Smooth muscle cell (in vitro differentiated cells): Measurements from ENCODE around the gene KAZN. TPM values are rescaled to one million over a fixed set of nuclear protein-coding genes. Genes with fewer than 3 reads are reported as not detected.

Source experiments
- DNase-seq: peaks from one replicate; lab custom pipeline; 2025; ENCODE audit not compliant: unreplicated experiment; lab: John Stamatoyannopoulos, UW
- H2AFZ ChIP-seq: fragments of 200-600 bp; sonication (generic); 2 replicates; pipeline ENCODE4 v1.6.0; 2016; ENCODE audit warnings: antibody characterized with exemption, low read depth, mild to moderate bottlenecking
- H3F3A ChIP-seq: fragments of 200-600 bp; sonication (generic); 2 replicates; pipeline ENCODE4 v1.6.0; 2017; ENCODE audit warnings: antibody characterized with exemption, low read depth
- H3K27ac ChIP-seq: fragments of 200-600 bp; sonication (generic); 2 replicates; pipeline ENCODE4 v1.5.1; 2016; ENCODE audit warnings: low read depth, mild to moderate bottlenecking
- H3K27me3 ChIP-seq: fragments of 200-600 bp; sonication (generic); 2 replicates; pipeline ENCODE4 v1.6.1; 2016; ENCODE audit warnings: low read depth, mild to moderate bottlenecking
- H3K36me3 ChIP-seq: fragments of 200-600 bp; sonication (generic); 2 replicates; pipeline ENCODE4 v1.5.1; 2016; ENCODE audit warnings: low read depth
- H3K4me1 ChIP-seq: fragments of 200-600 bp; sonication (generic); 2 replicates; pipeline ENCODE4 v1.5.1; 2016; ENCODE audit warnings: low read depth
- H3K4me2 ChIP-seq: fragments of 200-600 bp; sonication (generic); 2 replicates; pipeline ENCODE4 v1.6.0; 2016; ENCODE audit warnings: mild to moderate bottlenecking
- H3K4me3 ChIP-seq: fragments of 200-600 bp; sonication (generic); 2 replicates; pipeline ENCODE4 v1.5.1; 2016; ENCODE audit warnings: mild to moderate bottlenecking
- H3K79me2 ChIP-seq: fragments of 200-600 bp; sonication (generic); 2 replicates; pipeline ENCODE4 v1.6.0; 2016; ENCODE audit warnings: low read depth, mild to moderate bottlenecking
- H3K9ac ChIP-seq: fragments of 200-600 bp; sonication (generic); 2 replicates; pipeline ENCODE4 v1.6.0; 2016; ENCODE audit warnings: low read depth
- H3K9me3 ChIP-seq: fragments of 200-600 bp; sonication (generic); replicated peaks from 2 replicates; pipeline ENCODE4 v1.5.1; 2016; ENCODE audit warnings: low read depth
- H4K20me1 ChIP-seq: fragments of 200-600 bp; sonication (generic); 2 replicates; pipeline ENCODE4 v1.6.0; 2016; ENCODE audit warnings: low read depth
- CTCF ChIP-seq: fragments of 200-600 bp; sonication (generic); IDR thresholded peaks from 2 replicates; pipeline ENCODE4 v1.5.1; 2017; ENCODE audit warnings: borderline replicate concordance, mild to moderate bottlenecking, antibody characterized with exemption; ENCODE audit not compliant: insufficient read depth, poor library complexity, severe bottlenecking
- WGBS: methylation state at CpG from one replicate; pipeline ENCODE4 v1.1.7; 2016; ENCODE audit warnings: low lambda C conversion rate; 5-methylcytosine and 5-hydroxymethylcytosine counted together
- polyA plus RNA-seq: library from polyadenylated mRNA; unstranded; fragments of >200 nt; fragmentation: Nextera tagmentation; extraction: Ambion mirVana; gene quantifications from 2 replicates; pipeline ENCODE4 v1.2.1, GENCODE V29; 2016
- total RNA-seq: library from RNA; depleted of rRNA; stranded (reverse); fragments of >200 nt; gene quantifications from 2 replicates; pipeline ENCODE4 v1.2.3, GENCODE V29; 2014

Gene KAZN
- total and polyA plus RNA-seq, 2 experiments from 2014 or later, result 6.3 to 8.2 TPM

- H3K36me3 ChIP-seq, result no peaks in the 10 kb centered on the region
Measured at GRCh38 chr1:15120251-15120945, 521.9 kb downstream of the KAZN start.

GRCh38 chr1:15122331-15122730, 523.8 kb downstream of the KAZN start:
- no peaks in the 10 kb centered on the region for H3K79me2 ChIP-seq
- H3K27me3 ChIP-seq, result no peaks in the 10 kb centered on the region
- no peak overlapping the region for H3K27ac ChIP-seq
- DNase-seq, result no peak
- no peaks in the 10 kb centered on the region for H3K4me1 ChIP-seq
- no peaks in the 10 kb centered on the region for H4K20me1 ChIP-seq
- no peak overlapping the region for H3K9ac ChIP-seq
- TF ChIP-seq CTCF, result no peak
- WGBS, result 80% methylated on average over 7 of the region's 7 CpGs
- no peak overlapping the region for H3K4me2 ChIP-seq
- H3K9me3 ChIP-seq, result no peaks in the 10 kb centered on the region
- no peak overlapping the region for H2AFZ ChIP-seq
- H3K36me3 ChIP-seq, result no peaks in the 10 kb centered on the region
- H3K4me3 ChIP-seq, result no peak overlapping the region
- H3F3A ChIP-seq, result no peaks in the 10 kb centered on the region

More at GRCh38 chr1:15120251-15120945, 521.9 kb downstream of the KAZN start:
- Histone ChIP-seq H3K4me1 (no peaks in the 10 kb centered on the region), H3K9ac (no peak overlapping the region), H4K20me1 (no peaks in the 10 kb centered on the region), H3K27me3 (no peaks in the 10 kb centered on the region), H3F3A (no peaks in the 10 kb centered on the region), H3K9me3 (no peaks in the 10 kb centered on the region), H2AFZ (no peak overlapping the region), H3K79me2 (no peaks in the 10 kb centered on the region), H3K4me2 (no peak overlapping the region), H3K27ac (no peak overlapping the region), H3K4me3 (no peak overlapping the region)
- 92% methylated on average over 13 of the region's 13 CpGs for WGBS
- DNase-seq, result no peak
- no peak for TF ChIP-seq CTCF

DNA sequence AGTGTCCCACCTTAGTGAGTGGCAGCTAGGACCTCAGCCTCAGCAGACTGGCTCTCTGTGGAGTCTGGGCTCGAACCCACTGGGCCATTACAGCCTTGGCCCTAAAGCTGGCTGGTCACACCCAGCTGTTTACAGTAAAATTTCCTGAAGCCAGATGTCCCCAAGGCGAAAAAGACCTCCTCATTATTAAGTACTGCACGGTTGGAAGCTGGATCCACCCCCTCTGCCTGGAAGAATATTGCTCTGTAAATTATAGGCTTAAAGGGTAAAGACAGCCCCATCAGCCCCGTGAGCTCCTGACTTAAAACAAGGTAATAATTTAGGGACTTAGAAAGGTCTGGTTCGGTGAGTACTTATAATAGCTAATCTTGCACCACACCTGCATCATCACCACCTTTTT, 524.8 kb downstream of the KAZN start:
- Histone ChIP-seq H3K27me3 (no peaks in the 10 kb centered on the region), H3F3A (no peaks in the 10 kb centered on the region), H3K4me3 (no peak overlapping the region), H3K9me3 (no peaks in the 10 kb centered on the region), H3K36me3 (no peaks in the 10 kb centered on the region), H3K4me2 (no peak overlapping the region), H4K20me1 (no peaks in the 10 kb centered on the region), H3K9ac (no peak overlapping the region), H3K79me2 (no peaks in the 10 kb centered on the region), H3K4me1 (no peaks in the 10 kb centered on the region), H3K27ac (no peak overlapping the region), H2AFZ (no peak overlapping the region)
- DNase-seq, result no peak
- no peak for TF ChIP-seq CTCF
- WGBS, result 63% methylated on average over 5 of the region's 5 CpGs

DNA sequence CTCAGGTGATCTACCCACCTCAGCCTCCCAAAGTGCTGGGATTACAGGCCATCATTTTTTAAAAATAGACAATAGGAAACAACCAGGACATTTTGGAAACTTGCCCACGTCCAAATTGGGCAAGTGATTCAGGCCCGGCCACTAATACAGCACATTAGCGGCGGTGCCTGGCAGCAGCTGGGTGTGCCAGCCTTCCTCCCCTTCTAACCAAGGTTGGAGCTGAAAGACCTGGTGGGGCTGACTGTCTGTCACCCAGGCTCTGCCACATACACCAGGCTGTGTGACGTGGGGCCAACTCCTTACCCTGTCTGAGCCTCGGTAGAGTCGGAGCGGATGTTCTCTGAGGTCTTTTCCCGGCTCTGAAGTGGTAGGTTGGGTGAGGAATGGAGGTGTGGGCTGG, 525.4 kb downstream of the KAZN start:
- H3K27ac ChIP-seq, result no peak overlapping the region
- H3K9ac ChIP-seq, result no peak overlapping the region
- H3K4me3 ChIP-seq, result no peak overlapping the region
- no peaks in the 10 kb centered on the region for H3K36me3 ChIP-seq
- H3K9me3 ChIP-seq, result no peaks in the 10 kb centered on the region
- 94% methylated on average over 9 of the region's 9 CpGs for WGBS
- H2AFZ ChIP-seq, result no peak overlapping the region
- no peaks in the 10 kb centered on the region for H3K79me2 ChIP-seq
- no peak for TF ChIP-seq CTCF
- no peak for DNase-seq
- H3F3A ChIP-seq, result no peaks in the 10 kb centered on the region
- no peaks in the 10 kb centered on the region for H3K4me1 ChIP-seq
- no peaks in the 10 kb centered on the region for H3K27me3 ChIP-seq
- no peaks in the 10 kb centered on the region for H4K20me1 ChIP-seq
- no peak overlapping the region for H3K4me2 ChIP-seq
